AG04449 (cell line): Measurements from ENCODE around the gene GRM4.

Experiments
- CTCF ChIA-PET: fragments of 350-600 bp; formaldehyde crosslinking; extraction: SDS; loops from one replicate; lab custom pipeline; 2021; ENCODE audit warnings: antibody characterized with exemption; lab: Yijun Ruan, JAX
- POLR2A ChIA-PET: fragments of 400-600, 350-600 bp; formaldehyde crosslinking; extraction: SDS; loops from one replicate; lab custom pipeline; 2020; ENCODE audit warnings: antibody characterized with exemption, inconsistent platforms; lab: Yijun Ruan, JAX
- DNase-seq: peaks from one replicate; pipeline ENCODE4 v3.0.0-alpha.2; 2010; ENCODE audit warnings: low read depth, low spot score
- H3K4me3 ChIP-seq: 2 replicates; pipeline ENCODE4 v1.5.1; 2011; ENCODE audit warnings: low read depth, mild to moderate bottlenecking, control low read depth, low read length
- TF ChIP-seq, protein P1 (sequence below): IDR thresholded peaks from one replicate; pipeline ENCODE4 v1.5.1; 2011; ENCODE audit warnings: mild to moderate bottlenecking, moderate library complexity, low read length, control low read depth, inconsistent platforms; ENCODE audit not compliant: insufficient read depth; ENCODE audit errors: missing control alignments

Gene GRM4

GRCh38 chr6:33999567-33999966, 146.3 kb downstream of the GRM4 start:
- ChIA-PET POLR2A (no interaction called here), CTCF (interaction anchor here (0.8 kb wide), 2 partner anchors 28 to 56 kb away, joined by 3 read pairs; no protein-coding TSS in a partner anchor)
- TF ChIP-seq, protein P1, sequence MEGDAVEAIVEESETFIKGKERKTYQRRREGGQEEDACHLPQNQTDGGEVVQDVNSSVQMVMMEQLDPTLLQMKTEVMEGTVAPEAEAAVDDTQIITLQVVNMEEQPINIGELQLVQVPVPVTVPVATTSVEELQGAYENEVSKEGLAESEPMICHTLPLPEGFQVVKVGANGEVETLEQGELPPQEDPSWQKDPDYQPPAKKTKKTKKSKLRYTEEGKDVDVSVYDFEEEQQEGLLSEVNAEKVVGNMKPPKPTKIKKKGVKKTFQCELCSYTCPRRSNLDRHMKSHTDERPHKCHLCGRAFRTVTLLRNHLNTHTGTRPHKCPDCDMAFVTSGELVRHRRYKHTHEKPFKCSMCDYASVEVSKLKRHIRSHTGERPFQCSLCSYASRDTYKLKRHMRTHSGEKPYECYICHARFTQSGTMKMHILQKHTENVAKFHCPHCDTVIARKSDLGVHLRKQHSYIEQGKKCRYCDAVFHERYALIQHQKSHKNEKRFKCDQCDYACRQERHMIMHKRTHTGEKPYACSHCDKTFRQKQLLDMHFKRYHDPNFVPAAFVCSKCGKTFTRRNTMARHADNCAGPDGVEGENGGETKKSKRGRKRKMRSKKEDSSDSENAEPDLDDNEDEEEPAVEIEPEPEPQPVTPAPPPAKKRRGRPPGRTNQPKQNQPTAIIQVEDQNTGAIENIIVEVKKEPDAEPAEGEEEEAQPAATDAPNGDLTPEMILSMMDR = no peak
- no peak overlapping the region for H3K4me3 ChIP-seq
- DNase-seq = no peak

- ChIA-PET POLR2A (interaction anchor here (0.5 kb wide), 1 partner anchor 8 kb away, joined by 3 read pairs; no protein-coding TSS in a partner anchor), CTCF (interaction anchor here (0.8 kb wide), 1 partner anchor 29 kb away, joined by 3 read pairs; no protein-coding TSS in a partner anchor)
- no peak for DNase-seq
- TF ChIP-seq, protein P1 = no peak
- H3K4me3 ChIP-seq = no peak overlapping the region
Observed at GRCh38 chr6:33998660-33999059, 147.2 kb downstream of the GRM4 start.

- no peak for DNase-seq
- H3K4me3 ChIP-seq = no peak overlapping the region
- POLR2A ChIA-PET = no interaction called here
- CTCF ChIA-PET = no interaction called here
- TF ChIP-seq, protein P1 = no peak
Observed at GRCh38 chr6:33997265-33997664, 148.6 kb downstream of the GRM4 start.

DNA sequence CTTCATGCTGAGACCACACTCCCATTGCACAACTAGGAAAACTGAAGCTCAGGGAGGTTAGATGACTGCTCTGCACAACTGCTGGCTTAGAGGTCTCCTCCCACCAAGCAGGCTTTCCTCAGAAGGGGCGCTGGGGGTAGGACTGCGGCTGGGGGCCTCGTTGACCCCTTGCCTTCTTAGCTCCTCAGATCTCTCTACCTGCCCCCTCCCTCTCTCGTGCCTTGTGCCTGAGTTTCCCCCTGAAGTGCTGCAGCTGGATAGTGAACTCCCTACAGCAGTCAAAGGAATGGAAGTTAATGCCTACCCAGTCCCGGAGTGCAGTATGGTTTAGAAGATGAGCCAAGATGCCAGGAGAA, 149.8 kb downstream of the GRM4 start:
- POLR2A ChIA-PET = no interaction called here
- H3K4me3 ChIP-seq = no peak overlapping the region
- TF ChIP-seq, protein P1 = no peak
- no peak for DNase-seq
- CTCF ChIA-PET = interaction anchor here (1.1 kb wide), 1 partner anchor 58 kb away, joined by 3 read pairs; no protein-coding TSS in a partner anchor

- no peak overlapping the region for H3K4me3 ChIP-seq
- POLR2A ChIA-PET = no interaction called here
- TF ChIP-seq, protein P1 = no peak
- CTCF ChIA-PET = interaction anchor here (1.1 kb wide), 1 partner anchor 59 kb away, joined by 3 read pairs; no protein-coding TSS in a partner anchor
- no peak for DNase-seq
Observed at GRCh38 chr6:33995309-33996119, 150.4 kb downstream of the GRM4 start.

- no peak for DNase-seq
- ChIA-PET CTCF (no interaction called here), POLR2A (no interaction called here)
- TF ChIP-seq, protein P1 = no peak
- H3K4me3 ChIP-seq = no peak overlapping the region
Observed at GRCh38 chr6:33994472-33995308, 151.2 kb downstream of the GRM4 start.
